CD4-positive, alpha-beta memory T cell (primary cell): ENCODE measurements around the gene SPTB. TPM values are rescaled to one million over a fixed set of nuclear protein-coding genes. Genes with fewer than 3 reads are reported as not detected.

Experiments
- CTCF ChIA-PET: fragments of 350-600 bp; sonication (Branson Sonifier 250); formaldehyde crosslinking; loops from one replicate; lab custom pipeline; 2021; ENCODE audit warnings: inconsistent platforms; ENCODE audit not compliant: partially characterized antibody; lab: Charles Lee
- POLR2A ChIA-PET: fragments of 350-600 bp; sonication (Branson Sonifier 250); formaldehyde crosslinking; loops from one replicate; lab custom pipeline; 2021; ENCODE audit not compliant: partially characterized antibody; lab: Charles Lee
- DNase-seq, 5 donors: peaks; one replicate each; pipeline versions ENCODE4 v3.0.0 to v3.0.0-alpha.2; 2020 to 2022; ENCODE audit warnings: mixed read lengths in 1 of 5
- H3K27ac ChIP-seq: one replicate; pipeline ENCODE4 v1.7.0; 2013; ENCODE audit warnings: low read depth, low read length
- H3K27me3 ChIP-seq: 2 replicates; pipeline ENCODE4 v1.7.0; 2013; ENCODE audit warnings: mild to moderate bottlenecking, low read length, moderate library complexity; ENCODE audit not compliant: insufficient read depth
- H3K36me3 ChIP-seq: 2 replicates; pipeline ENCODE4 v1.7.0; 2013; ENCODE audit warnings: mild to moderate bottlenecking, low read length, moderate library complexity; ENCODE audit not compliant: insufficient read depth
- H3K4me1 ChIP-seq: 2 replicates; pipeline ENCODE4 v1.7.0; 2013; ENCODE audit warnings: mild to moderate bottlenecking, low read length, moderate library complexity; ENCODE audit not compliant: insufficient read depth
- H3K4me3 ChIP-seq, 2 donors: one replicate each; pipeline ENCODE4 v1.7.0; 2013; ENCODE audit warnings: low read length in 2 of 2, mild to moderate bottlenecking in 1 of 2
- H3K9me3 ChIP-seq, 2 donors: one replicate each; pipeline ENCODE4 v1.7.0; 2013; ENCODE audit warnings: low read length in 2 of 2, control low read depth in 1 of 2; ENCODE audit not compliant: control insufficient read depth in 1 of 2
- H3K27ac Mint-ChIP-seq, 7 donors: one replicate each; pipeline ENCODE4 v1.8.0; 2020 to 2021; ENCODE audit warnings: mixed read lengths in 7 of 7, mild to moderate bottlenecking in 6 of 7, inconsistent platforms in 3 of 7, moderate library complexity in 3 of 7
- H3K27me3 Mint-ChIP-seq, 2 donors: one replicate each; pipeline ENCODE4 v1.8.0; 2020 to 2021; ENCODE audit warnings: mixed read lengths in 2 of 2
- H3K36me3 Mint-ChIP-seq, 2 donors: one replicate each; pipeline ENCODE4 v1.8.0; 2020 to 2021; ENCODE audit warnings: mixed read lengths in 2 of 2, inconsistent platforms in 1 of 2, mild to moderate bottlenecking in 1 of 2
- H3K4me1 Mint-ChIP-seq, 4 donors: one replicate each; pipeline ENCODE4 v1.8.0; 2020 to 2021; ENCODE audit warnings: mixed read lengths in 4 of 4, mild to moderate bottlenecking in 1 of 4
- H3K4me3 Mint-ChIP-seq, 8 donors: one replicate each; pipeline ENCODE4 v1.8.0; 2020 to 2021; ENCODE audit warnings: mixed read lengths in 8 of 8, mild to moderate bottlenecking in 7 of 8, moderate library complexity in 6 of 8, inconsistent platforms in 3 of 8
- H3K9me3 Mint-ChIP-seq, 8 donors: one replicate each; pipeline ENCODE4 v1.8.0; 2020 to 2021; ENCODE audit warnings: mixed read lengths in 8 of 8, mild to moderate bottlenecking in 5 of 8, inconsistent platforms in 3 of 8, moderate library complexity in 1 of 8
- intact Hi-C: fragments of 100-400 bp; cut with micrococcal nuclease; formaldehyde crosslinking; loops from one replicate; pipeline ENCODE4 v1.15.1; 2023
- polyA plus RNA-seq, 2 donors: library from polyadenylated mRNA; unstranded; fragments of 300-500 nt; fragmentation: Illumina TruSeq; gene quantifications; one replicate each; pipeline ENCODE4 v1.2.3, GENCODE V29; 2021
- total RNA-seq, 2 experiments: library from RNA; stranded (reverse); gene quantifications; one replicate each; pipeline ENCODE4 v1.2.3, GENCODE V29; 2021

SPTB gene
- total and polyA plus RNA-seq, 4 experiments from 2014 or later: 0.03 to 0.37 (median 0.09) TPM; not detected in 1

GRCh38 chr14:64741961-64742360, 137.7 kb downstream of the SPTB start:
- Mint-ChIP-seq H3K4me1 (peaks cover 22 to 41% (median 32%) of the 10 kb centered on the region in 4 donors), H3K36me3 (peaks cover 53 to 72% of the 10 kb centered on the region in 2 donors), H3K4me3 (no peak overlapping the region), H3K27me3 (no peaks in the 10 kb centered on the region), H3K9me3 (peaks cover 0 to 5% (median 0%) of the 10 kb centered on the region in 8 donors), H3K27ac (peak overlapping the region in 2 of 7 donors; percentile 29 to 48)
- ChIA-PET POLR2A (interaction anchor here (0.6 to 1.8 kb wide), 7 partner anchors 10 to 232 kb away, joined by 3 to 5 read pairs (median 3); no protein-coding TSS in a partner anchor), CTCF (interaction anchor here (1.0 to 1.4 kb wide), 5 partner anchors 8 to 71 kb away, joined by 3 to 5 read pairs (median 3); partner anchors contain the start of gene PLEKHG3)
- Histone ChIP-seq H3K27ac (no peak overlapping the region), H3K4me3 (no peak overlapping the region), H3K27me3 (no peaks in the 10 kb centered on the region), H3K36me3 (peaks cover 32% of the 10 kb centered on the region), H3K9me3 (no peaks in the 10 kb centered on the region), H3K4me1 (peaks cover 25% of the 10 kb centered on the region)
- DNase-seq: no peak
- intact Hi-C loops: no loop called here

DNA sequence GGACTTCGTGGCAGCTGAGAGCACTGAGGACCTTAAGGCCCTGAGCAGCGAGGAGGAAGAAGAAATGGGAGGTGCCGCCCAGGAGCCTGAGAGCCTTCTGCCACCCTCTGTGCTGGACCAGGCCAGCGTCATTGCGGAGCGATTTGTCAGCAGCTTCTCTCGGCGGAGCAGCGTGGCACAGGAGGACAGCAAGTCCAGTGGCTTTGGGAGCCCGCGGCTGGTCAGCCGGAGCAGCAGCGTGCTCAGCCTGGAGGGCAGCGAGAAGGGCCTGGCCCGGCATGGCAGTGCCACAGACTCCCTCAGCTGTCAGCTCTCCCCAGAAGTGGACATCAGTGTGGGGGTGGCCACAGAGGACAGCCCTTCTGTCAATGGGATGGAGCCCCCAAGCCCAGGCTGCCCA, 138.5 kb downstream of the SPTB start:
- peaks cover 0 to 5% (median 0%) of the 10 kb centered on the region in 8 donors for H3K9me3 Mint-ChIP-seq

GRCh38 chr14:64738281-64738804, 141.4 kb downstream of the SPTB start:
- Histone ChIP-seq H3K27me3 (no peaks in the 10 kb centered on the region), H3K4me1 (peaks cover 39% of the 10 kb centered on the region), H3K36me3 (peaks cover 37% of the 10 kb centered on the region), H3K9me3 (no peaks in the 10 kb centered on the region), H3K27ac (no peak overlapping the region), H3K4me3 (no peak overlapping the region)
- intact Hi-C loops: no loop called here
- Mint-ChIP-seq H3K4me1 (peaks cover 16 to 38% (median 29%) of the 10 kb centered on the region in 4 donors), H3K27me3 (no peaks in the 10 kb centered on the region), H3K4me3 (no peak overlapping the region), H3K27ac (peak overlapping the region in 1 of 7 donors; percentile 57), H3K36me3 (peaks cover 46 to 66% of the 10 kb centered on the region in 2 donors), H3K9me3 (no peaks in the 10 kb centered on the region)
- DNase-seq: no peak
- ChIA-PET CTCF (no interaction called here), POLR2A (interaction anchor here (1.0 to 1.1 kb wide), 2 partner anchors 32 to 35 kb away, joined by 3 read pairs; partner anchors contain the start of gene PLEKHG3)

More for the DNA sequence above, 138.5 kb downstream of the SPTB start:
- Histone ChIP-seq H3K27me3 (no peaks in the 10 kb centered on the region), H3K27ac (no peak overlapping the region), H3K4me3 (no peak overlapping the region), H3K9me3 (no peaks in the 10 kb centered on the region), H3K36me3 (peaks cover 35% of the 10 kb centered on the region), H3K4me1 (peaks cover 25% of the 10 kb centered on the region)
- ChIA-PET POLR2A (interaction anchor here (1.0 to 1.3 kb wide), 5 partner anchors 10 to 33 kb away, joined by 3 to 4 read pairs (median 3); no protein-coding TSS in a partner anchor), CTCF (interaction anchor here (1.0 to 1.3 kb wide), 2 partner anchors 9 to 71 kb away, joined by 3 read pairs; no protein-coding TSS in a partner anchor)
- H3K4me3 Mint-ChIP-seq: peak overlapping the region in 1 of 8 donors; percentile 46
- H3K27me3 Mint-ChIP-seq: no peaks in the 10 kb centered on the region
- no peak for DNase-seq
- intact Hi-C loops: no loop called here
- H3K27ac Mint-ChIP-seq: peak overlapping the region in 3 of 7 donors; percentile 41 to 78 (median 78)
- H3K36me3 Mint-ChIP-seq: peaks cover 53 to 68% of the 10 kb centered on the region in 2 donors
- peaks cover 17 to 35% (median 25%) of the 10 kb centered on the region in 4 donors for H3K4me1 Mint-ChIP-seq

- Mint-ChIP-seq H3K4me3 (no peak overlapping the region), H3K27me3 (no peaks in the 10 kb centered on the region), H3K4me1 (peaks cover 16 to 41% (median 30%) of the 10 kb centered on the region in 4 donors), H3K36me3 (peaks cover 44 to 67% of the 10 kb centered on the region in 2 donors), H3K9me3 (no peaks in the 10 kb centered on the region), H3K27ac (peak overlapping the region in 1 of 7 donors; percentile 22)
- Histone ChIP-seq H3K4me3 (no peak overlapping the region), H3K27ac (no peak overlapping the region), H3K36me3 (peaks cover 40% of the 10 kb centered on the region), H3K4me1 (peaks cover 44% of the 10 kb centered on the region), H3K9me3 (no peaks in the 10 kb centered on the region), H3K27me3 (no peaks in the 10 kb centered on the region)
- ChIA-PET POLR2A (interaction anchor here (1.1 kb wide), 1 partner anchor 31 kb away, joined by 3 read pairs; no protein-coding TSS in a partner anchor), CTCF (no interaction called here)
- DNase-seq: peak in 1 of 5 donors; percentile 31
- intact Hi-C loops: no loop called here
Measured at GRCh38 chr14:64737391-64738280, 142.1 kb downstream of the SPTB start.

GRCh38 chr14:64736271-64737169, 143.2 kb downstream of the SPTB start:
- DNase-seq: no peak
- no peaks in the 10 kb centered on the region for H3K27me3 Mint-ChIP-seq
- H3K4me3 ChIP-seq: no peak overlapping the region
- intact Hi-C loops: no loop called here
- H3K4me1 Mint-ChIP-seq: peaks cover 15 to 43% (median 28%) of the 10 kb centered on the region in 4 donors
- no peaks in the 10 kb centered on the region for H3K27me3 ChIP-seq
- peak overlapping the region; percentile 7 for H3K27ac ChIP-seq
- no peaks in the 10 kb centered on the region for H3K9me3 Mint-ChIP-seq
- H3K9me3 ChIP-seq: no peaks in the 10 kb centered on the region
- H3K36me3 Mint-ChIP-seq: peaks cover 40 to 65% of the 10 kb centered on the region in 2 donors
- peaks cover 54% of the 10 kb centered on the region for H3K4me1 ChIP-seq
- CTCF ChIA-PET: interaction anchor here (1.1 to 1.5 kb wide), 2 partner anchors 24 to 29 kb away, joined by 3 read pairs; no protein-coding TSS in a partner anchor
- POLR2A ChIA-PET: interaction anchor here (0.9 to 3.2 kb wide), 4 partner anchors 10 to 232 kb away, joined by 3 to 34 read pairs (median 6); partner anchors contain the start of gene ZBTB1
- H3K36me3 ChIP-seq: peaks cover 49% of the 10 kb centered on the region
- H3K27ac Mint-ChIP-seq: peak overlapping the region in 5 of 7 donors; percentile 22 to 87 (median 66)
- no peak overlapping the region for H3K4me3 Mint-ChIP-seq

DNA sequence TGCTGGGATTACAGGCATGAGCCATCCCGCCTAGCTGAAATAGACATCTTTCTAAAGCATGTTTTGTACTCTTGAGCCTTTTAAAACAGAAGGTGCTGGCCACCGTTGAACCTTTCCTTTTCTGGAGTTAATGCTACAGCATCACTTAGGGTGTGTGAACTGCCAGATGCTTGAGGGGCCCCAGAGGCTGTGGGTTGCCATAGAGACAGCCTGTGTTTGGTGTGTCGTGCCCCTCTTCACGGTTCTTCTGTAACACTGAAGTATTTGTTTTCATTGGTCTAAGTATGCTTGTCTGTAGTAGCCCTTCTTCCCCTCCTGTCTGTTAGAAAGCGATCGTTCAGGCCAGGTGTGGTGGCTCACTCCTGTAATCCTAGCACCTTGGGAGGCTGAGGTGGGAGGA, 144.7 kb downstream of the SPTB start:
- peak overlapping the region; percentile 66 to 88 (median 85) for H3K27ac Mint-ChIP-seq
- Histone ChIP-seq H3K27ac (no peak overlapping the region), H3K4me1 (peaks cover 65% of the 10 kb centered on the region), H3K36me3 (peaks cover 45% of the 10 kb centered on the region), H3K9me3 (no peaks in the 10 kb centered on the region), H3K4me3 (no peak overlapping the region), H3K27me3 (no peaks in the 10 kb centered on the region)
- H3K9me3 Mint-ChIP-seq: no peaks in the 10 kb centered on the region
- peaks cover 41 to 64% of the 10 kb centered on the region in 2 donors for H3K36me3 Mint-ChIP-seq
- ChIA-PET CTCF (interaction anchor here (1.0 to 1.5 kb wide), 8 partner anchors 11 to 64 kb away, joined by 3 to 7 read pairs (median 4); no protein-coding TSS in a partner anchor), POLR2A (interaction anchor here (0.7 to 3.2 kb wide), 9 partner anchors 11 to 37 kb away, joined by 3 to 34 read pairs (median 5); no protein-coding TSS in a partner anchor)
- no peaks in the 10 kb centered on the region for H3K27me3 Mint-ChIP-seq
- intact Hi-C loops: no loop called here
- H3K4me1 Mint-ChIP-seq: peaks cover 24 to 52% (median 38%) of the 10 kb centered on the region in 4 donors
- no peak for DNase-seq
- peak overlapping the region in 5 of 8 donors; percentile 2 to 67 (median 50) for H3K4me3 Mint-ChIP-seq
